ENCODE results near the gene SYAP1.
A peak's percentile ranks its signal among the peaks of the same experiment; 100 is the strongest.

- peak; percentile 15 to 34 for TF ChIP-seq CTCF (conservative IDR thresholded peaks at IDR 0.05 in 1 of 2, IDR thresholded peaks at IDR 0.05 in 1 of 2; ENCODE audit: extremely low read depth in 1 of 2, insufficient read depth in 1 of 2, low read depth in 1 of 2, low read length in 2 of 2)
- no peak for TF ChIP-seq EZH2 (IDR thresholded peaks at IDR 0.05; ENCODE audit: borderline replicate concordance, low read length)
These were observed 88.1 kb downstream of the SYAP1 start for GRCh38 chrX:16807548-16807947.

Data from mammary epithelial cell (primary cell).